ENCODE results near the gene C19orf47. TPM values are rescaled to one million over a fixed set of nuclear protein-coding genes. Genes with fewer than 3 reads are reported as not detected.

C19orf47 gene
- total RNA-seq, 1 donor from 2014 or later = 14.6 TPM

DNA sequence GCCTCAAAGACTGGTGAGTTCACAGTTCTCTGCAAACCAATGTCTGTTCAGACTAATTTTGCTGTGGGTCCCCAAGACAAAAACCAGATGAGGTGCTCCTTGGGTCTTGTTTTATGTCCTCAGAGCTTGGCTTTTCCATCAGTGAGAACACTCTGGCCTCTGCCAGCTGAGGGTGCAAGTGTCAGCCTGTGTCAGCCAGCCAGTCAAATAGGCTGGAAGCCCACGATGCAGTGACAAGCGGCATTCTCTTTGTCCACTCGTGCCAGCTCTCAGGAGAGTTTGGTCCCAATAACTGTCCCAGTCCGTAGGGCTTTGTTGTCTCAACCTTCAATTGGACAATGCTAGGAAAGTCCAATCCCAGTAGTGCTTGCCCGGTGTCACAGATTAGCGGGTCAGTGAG lies 53.6 kb downstream of the C19orf47 start:
- Mint-ChIP-seq H3K4me1 (no peaks in the 10 kb centered on the region), H3K27ac (no peak overlapping the region), H3K27me3 (no peaks in the 10 kb centered on the region), H3K36me3 (ENCODE audit: low read depth) (no peaks in the 10 kb centered on the region), H3K9me3 (no peaks in the 10 kb centered on the region), H3K4me3 (no peak overlapping the region)
- DNase-seq (no peak), ATAC-seq (ENCODE audit: low read depth) (no peak)
- POLR2A ChIA-PET = no interaction called here
- intact Hi-C loops (cut with micrococcal nuclease) = no loop called here
- CTCF ChIA-PET = no interaction called here
- TF ChIP-seq, protein P1, sequence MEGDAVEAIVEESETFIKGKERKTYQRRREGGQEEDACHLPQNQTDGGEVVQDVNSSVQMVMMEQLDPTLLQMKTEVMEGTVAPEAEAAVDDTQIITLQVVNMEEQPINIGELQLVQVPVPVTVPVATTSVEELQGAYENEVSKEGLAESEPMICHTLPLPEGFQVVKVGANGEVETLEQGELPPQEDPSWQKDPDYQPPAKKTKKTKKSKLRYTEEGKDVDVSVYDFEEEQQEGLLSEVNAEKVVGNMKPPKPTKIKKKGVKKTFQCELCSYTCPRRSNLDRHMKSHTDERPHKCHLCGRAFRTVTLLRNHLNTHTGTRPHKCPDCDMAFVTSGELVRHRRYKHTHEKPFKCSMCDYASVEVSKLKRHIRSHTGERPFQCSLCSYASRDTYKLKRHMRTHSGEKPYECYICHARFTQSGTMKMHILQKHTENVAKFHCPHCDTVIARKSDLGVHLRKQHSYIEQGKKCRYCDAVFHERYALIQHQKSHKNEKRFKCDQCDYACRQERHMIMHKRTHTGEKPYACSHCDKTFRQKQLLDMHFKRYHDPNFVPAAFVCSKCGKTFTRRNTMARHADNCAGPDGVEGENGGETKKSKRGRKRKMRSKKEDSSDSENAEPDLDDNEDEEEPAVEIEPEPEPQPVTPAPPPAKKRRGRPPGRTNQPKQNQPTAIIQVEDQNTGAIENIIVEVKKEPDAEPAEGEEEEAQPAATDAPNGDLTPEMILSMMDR (IDR thresholded peaks at IDR 0.05) = no peak

DNA sequence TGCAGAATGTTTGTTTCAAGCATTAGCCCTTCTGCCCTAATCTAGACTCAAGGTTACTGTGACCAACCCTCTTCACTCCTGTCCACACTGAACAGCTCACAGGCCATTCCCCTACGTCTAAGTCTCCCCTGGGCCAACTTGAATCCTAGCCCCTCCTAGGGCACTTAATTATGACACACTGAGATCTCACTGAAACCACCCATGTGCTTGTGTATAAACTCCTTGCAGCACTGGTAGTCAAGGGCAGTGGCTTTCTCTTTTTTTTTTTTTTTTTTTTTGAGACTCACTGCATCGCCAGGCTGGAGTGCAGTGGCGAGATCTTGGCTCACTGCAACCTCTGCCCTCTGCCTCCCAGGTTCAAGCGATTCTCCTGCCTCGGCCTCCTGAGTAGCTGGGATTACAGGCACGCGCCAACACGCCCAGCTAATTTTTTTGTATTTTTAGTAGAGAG lies 61.2 kb downstream of the C19orf47 start:
- no peaks in the 10 kb centered on the region for H3K9me3 Mint-ChIP-seq
- peaks cover 43% of the 10 kb centered on the region for H3K4me1 Mint-ChIP-seq
- no peak overlapping the region for H3K4me3 Mint-ChIP-seq
- ATAC-seq (ENCODE audit: low read depth) = no peak
- DNase-seq = no peak
- TF ChIP-seq, protein P1 (IDR thresholded peaks at IDR 0.05) = no peak
- no peaks in the 10 kb centered on the region for H3K27me3 Mint-ChIP-seq
- peaks cover 9% of the 10 kb centered on the region for H3K36me3 Mint-ChIP-seq (ENCODE audit: low read depth)
- peak overlapping the region; percentile 96 for H3K27ac Mint-ChIP-seq
- CTCF ChIA-PET = no interaction called here
- POLR2A ChIA-PET = interaction anchor here (0.5 to 1.5 kb wide), 4 partner anchors 69 to 1730 kb away, joined by 4 to 8 read pairs (median 6); partner anchors contain the start of gene TTC9B
- intact Hi-C loops (cut with micrococcal nuclease) = loop anchor here (10.0 kb wide), 2 partner anchors 142 to 488 kb away; partner anchors contain the start of genes MIA and RAB4B

DNA sequence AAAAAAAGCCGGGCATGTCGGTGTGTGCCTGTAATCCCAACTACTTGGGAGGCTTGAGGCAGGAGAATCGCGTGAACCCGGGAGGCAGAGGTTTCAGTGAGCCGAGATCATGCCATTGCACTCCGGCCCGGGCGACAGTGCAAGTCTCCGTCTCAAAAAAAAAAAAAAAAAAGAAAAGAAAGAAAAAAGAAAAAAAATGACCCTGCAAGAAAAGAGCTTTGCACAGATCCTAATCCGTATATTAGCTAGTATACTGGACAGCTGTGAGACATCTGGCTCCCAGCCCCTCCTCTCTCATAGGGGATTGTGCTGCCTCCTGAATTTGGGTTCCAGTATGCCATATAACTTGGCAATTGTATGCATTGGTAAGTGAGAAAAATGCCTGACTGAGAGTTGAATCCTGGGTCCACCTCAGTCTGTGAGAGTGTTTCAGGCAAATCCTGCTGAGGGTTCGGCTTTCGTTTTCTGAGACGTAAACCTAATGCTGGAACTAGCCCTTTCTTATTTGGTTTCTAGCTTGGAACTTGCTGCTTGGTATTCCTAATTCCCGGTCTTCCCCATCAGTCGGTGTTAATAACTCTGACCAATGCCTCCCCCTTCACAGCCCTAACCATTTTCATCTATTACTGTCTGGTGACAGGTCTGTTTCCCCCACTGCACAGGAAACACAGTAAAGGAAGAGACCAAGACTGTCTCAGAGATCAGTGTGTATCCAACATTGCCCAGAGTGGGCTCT lies 61.8 kb downstream of the C19orf47 start:
- peaks cover 12% of the 10 kb centered on the region for H3K36me3 Mint-ChIP-seq (ENCODE audit: low read depth)
- H3K27ac Mint-ChIP-seq = peak overlapping the region; percentile 96
- H3K4me1 Mint-ChIP-seq = peaks cover 49% of the 10 kb centered on the region
- peak overlapping the region; percentile 82 for H3K4me3 Mint-ChIP-seq
- DNase-seq = no peak
- TF ChIP-seq, protein P1 (IDR thresholded peaks at IDR 0.05) = no peak
- POLR2A ChIA-PET = interaction anchor here (0.5 to 2.5 kb wide), 20 partner anchors 19 to 1574 kb away, joined by 3 to 22 read pairs (median 4); partner anchors contain the start of genes ACTMAP, BLVRB, C19orf47 and EGLN2
- H3K9me3 Mint-ChIP-seq = no peaks in the 10 kb centered on the region
- CTCF ChIA-PET = interaction anchor here (1.2 kb wide), 1 partner anchor 135 kb away, joined by 4 read pairs; no protein-coding TSS in a partner anchor
- intact Hi-C loops (cut with micrococcal nuclease) = loop anchor here (10.0 kb wide), 2 partner anchors 142 to 488 kb away; partner anchors contain the start of genes MIA and RAB4B
- H3K27me3 Mint-ChIP-seq = no peaks in the 10 kb centered on the region
- ATAC-seq (ENCODE audit: low read depth) = no peak

DNA sequence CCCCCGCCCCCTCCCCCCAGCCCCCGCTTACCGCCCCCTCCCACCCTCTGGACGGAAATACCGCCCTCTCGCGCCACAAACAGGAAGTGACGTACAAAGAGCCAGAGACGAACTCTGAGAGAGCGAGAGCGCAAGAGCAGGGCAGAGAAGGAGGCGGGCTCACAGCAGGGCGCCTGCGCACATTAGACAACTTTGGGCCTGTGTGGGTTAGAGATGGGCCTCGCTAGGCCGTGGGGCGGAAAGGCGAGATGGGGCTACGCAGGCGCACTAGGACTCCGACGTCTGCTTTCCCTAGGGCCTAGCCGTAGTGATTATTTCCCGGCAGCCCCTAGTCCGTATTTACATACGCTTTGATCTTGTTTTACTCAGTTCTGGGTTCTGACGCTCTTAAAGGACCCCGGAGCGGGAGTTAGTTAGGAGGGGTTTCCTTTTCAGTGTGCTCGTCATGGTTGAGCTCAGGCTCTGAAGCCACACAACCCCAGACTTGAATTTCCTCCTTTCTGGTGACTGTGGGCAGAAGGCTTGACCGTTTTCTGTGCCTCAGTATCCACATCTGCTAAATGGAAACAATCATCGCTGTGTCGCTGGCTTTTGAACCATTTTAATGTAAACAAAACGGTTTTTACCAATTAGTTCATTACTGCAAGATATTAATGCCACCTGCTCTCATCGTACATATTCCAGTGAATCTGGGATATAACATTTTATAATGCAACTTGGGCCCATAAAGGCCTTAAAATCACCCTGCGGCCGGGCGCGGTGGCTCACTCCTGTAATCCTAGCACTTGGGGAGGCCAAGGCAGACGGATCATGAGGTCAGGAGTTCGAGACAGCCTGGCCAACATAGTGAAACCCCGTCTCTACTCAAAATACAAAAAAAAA lies 62.6 kb downstream of the C19orf47 start:
- TF ChIP-seq, protein P1 (IDR thresholded peaks at IDR 0.05) = no peak
- intact Hi-C loops (cut with micrococcal nuclease) = loop anchor here (1.0 to 10.0 kb wide), 10 partner anchors 20 to 489 kb away; partner anchors contain the start of genes C19orf47, MAP3K10, MIA and PLD3
- peak overlapping the region; percentile 82 for H3K4me3 Mint-ChIP-seq
- ChIA-PET CTCF (interaction anchor here (1.1 to 1.2 kb wide), 2 partner anchors 20 to 135 kb away, joined by 4 read pairs; no protein-coding TSS in a partner anchor), POLR2A (interaction anchor here (0.5 to 2.5 kb wide), 23 partner anchors 20 to 1574 kb away, joined by 3 to 22 read pairs (median 4); partner anchors contain the start of genes ACTMAP, BLVRB, C19orf47 and EGLN2)
- peaks cover 56% of the 10 kb centered on the region for H3K4me1 Mint-ChIP-seq
- H3K36me3 Mint-ChIP-seq (ENCODE audit: low read depth) = peaks cover 12% of the 10 kb centered on the region
- H3K9me3 Mint-ChIP-seq = no peaks in the 10 kb centered on the region
- ATAC-seq (ENCODE audit: low read depth) (peak; percentile 79), DNase-seq (peak; percentile 92)
- peak overlapping the region; percentile 96 for H3K27ac Mint-ChIP-seq
- H3K27me3 Mint-ChIP-seq = no peaks in the 10 kb centered on the region
